Measurements from ENCODE around the gene FASLG.
A peak's percentile ranks its signal among the peaks of the same experiment; 100 is the strongest.

FASLG gene

DNA sequence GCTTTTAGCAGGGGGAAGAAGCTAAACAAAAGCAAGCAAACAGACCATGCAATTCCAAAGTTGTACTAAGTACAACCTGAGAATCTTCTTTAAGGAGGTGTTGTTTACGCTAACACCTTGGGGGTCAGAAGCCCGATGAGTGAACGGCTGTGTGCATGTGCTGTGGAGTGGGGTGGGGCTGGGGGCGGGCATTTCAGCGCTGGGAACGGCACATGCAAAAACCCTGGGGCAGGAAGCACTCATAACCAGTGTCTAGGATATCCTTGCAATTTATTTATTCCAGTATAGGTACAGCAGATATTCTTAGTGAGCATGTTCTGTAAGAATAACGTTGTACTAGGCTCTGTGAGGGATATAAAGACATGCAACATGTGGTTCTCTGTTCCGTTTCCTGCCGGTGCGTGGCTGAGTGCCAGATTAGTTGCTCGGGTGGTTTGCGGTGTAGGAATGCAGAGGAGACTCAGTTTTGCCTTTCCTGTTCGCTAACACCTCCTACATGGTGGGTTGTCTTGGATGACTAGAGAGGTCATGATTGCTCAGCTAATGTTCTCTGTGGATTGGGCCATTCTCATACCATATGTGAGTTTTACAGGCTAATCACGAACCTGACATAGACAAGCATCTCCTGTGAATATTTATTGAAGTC is 3.7 kb downstream of the FASLG start:
- H3K36me3 ChIP-seq (ENCODE audit: insufficient read depth, low read length) = no peaks in the 10 kb centered on the region
- peak overlapping the region; percentile 16; the same call in 1 of the 2 replicates for H3K9ac ChIP-seq (ENCODE audit: low read depth, low read length)
- peak overlapping the region; percentile 62 for H3K27ac ChIP-seq (ENCODE audit: low read length)
- TF ChIP-seq, protein P1, sequence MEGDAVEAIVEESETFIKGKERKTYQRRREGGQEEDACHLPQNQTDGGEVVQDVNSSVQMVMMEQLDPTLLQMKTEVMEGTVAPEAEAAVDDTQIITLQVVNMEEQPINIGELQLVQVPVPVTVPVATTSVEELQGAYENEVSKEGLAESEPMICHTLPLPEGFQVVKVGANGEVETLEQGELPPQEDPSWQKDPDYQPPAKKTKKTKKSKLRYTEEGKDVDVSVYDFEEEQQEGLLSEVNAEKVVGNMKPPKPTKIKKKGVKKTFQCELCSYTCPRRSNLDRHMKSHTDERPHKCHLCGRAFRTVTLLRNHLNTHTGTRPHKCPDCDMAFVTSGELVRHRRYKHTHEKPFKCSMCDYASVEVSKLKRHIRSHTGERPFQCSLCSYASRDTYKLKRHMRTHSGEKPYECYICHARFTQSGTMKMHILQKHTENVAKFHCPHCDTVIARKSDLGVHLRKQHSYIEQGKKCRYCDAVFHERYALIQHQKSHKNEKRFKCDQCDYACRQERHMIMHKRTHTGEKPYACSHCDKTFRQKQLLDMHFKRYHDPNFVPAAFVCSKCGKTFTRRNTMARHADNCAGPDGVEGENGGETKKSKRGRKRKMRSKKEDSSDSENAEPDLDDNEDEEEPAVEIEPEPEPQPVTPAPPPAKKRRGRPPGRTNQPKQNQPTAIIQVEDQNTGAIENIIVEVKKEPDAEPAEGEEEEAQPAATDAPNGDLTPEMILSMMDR (IDR thresholded peaks at IDR 0.05; ENCODE audit: borderline replicate concordance, extremely low read depth, low read length, poor library complexity, severe bottlenecking) = no peak
- TF ChIP-seq EZH2 (IDR thresholded peaks at IDR 0.05; ENCODE audit: borderline replicate concordance, low read depth, low read length, severe bottlenecking) = no peak
- DNase-seq (peak; percentile 91), ATAC-seq (ENCODE audit: insufficient read depth, low read depth) (peak; percentile 95)
- no peak overlapping the region; the same call in 1 of the 2 replicates for H2AFZ ChIP-seq (ENCODE audit: low read depth, low read length)
- H3K4me1 ChIP-seq (ENCODE audit: insufficient read depth, low read length) = peaks cover 28% of the 10 kb centered on the region
- no peaks in the 10 kb centered on the region for H3K9me3 ChIP-seq (ENCODE audit: insufficient read depth, low read length, severe bottlenecking)
- peak overlapping the region in 1 of 2 experiments; percentile 23; a peak in 2 of 4 replicates for H3K4me3 ChIP-seq (ENCODE audit: low read depth in 1 of 2, low read length in 2 of 2)
- no peaks in the 10 kb centered on the region for H3K27me3 ChIP-seq (ENCODE audit: insufficient read depth, low read length, poor library complexity)
- H3K4me2 ChIP-seq (ENCODE audit: insufficient read depth, low read length) = peak overlapping the region; percentile 60
- no peaks in the 10 kb centered on the region for H4K20me1 ChIP-seq (ENCODE audit: insufficient read depth, low read length)
- no peaks in the 10 kb centered on the region for H3K79me2 ChIP-seq (ENCODE audit: insufficient read depth, low read length)

DNA sequence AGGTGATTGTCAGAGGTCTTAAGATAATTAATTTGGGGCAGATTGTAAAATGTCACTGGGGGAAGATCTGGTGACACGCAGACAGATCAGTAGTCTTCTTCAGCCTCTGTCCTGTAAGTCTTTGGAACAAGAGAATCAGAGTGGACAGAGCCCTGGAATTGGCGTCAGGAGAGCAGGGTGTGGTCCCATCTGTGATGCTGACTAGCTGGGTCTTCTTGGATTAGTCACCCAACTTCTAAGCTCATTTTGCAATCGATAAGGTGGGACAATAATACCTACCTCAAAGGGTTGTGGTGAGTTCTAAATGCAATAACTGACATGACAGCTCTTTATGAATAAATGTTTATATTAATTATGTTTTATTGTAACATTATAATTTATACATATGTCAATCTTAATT is 4.8 kb downstream of the FASLG start:
- Histone ChIP-seq H2AFZ (ENCODE audit: low read depth, low read length) (no peak overlapping the region), H3K9me3 (ENCODE audit: insufficient read depth, low read length, severe bottlenecking) (no peaks in the 10 kb centered on the region), H3K36me3 (ENCODE audit: insufficient read depth, low read length) (no peaks in the 10 kb centered on the region), H3K9ac (ENCODE audit: low read depth, low read length) (no peak overlapping the region), H3K27me3 (ENCODE audit: insufficient read depth, low read length, poor library complexity) (no peaks in the 10 kb centered on the region), H3K79me2 (ENCODE audit: insufficient read depth, low read length) (no peaks in the 10 kb centered on the region), H4K20me1 (ENCODE audit: insufficient read depth, low read length) (no peaks in the 10 kb centered on the region), H3K4me2 (ENCODE audit: insufficient read depth, low read length) (no peak overlapping the region), H3K4me3 (ENCODE audit: low read depth in 1 of 2, low read length in 2 of 2) (no peak overlapping the region), H3K4me1 (ENCODE audit: insufficient read depth, low read length) (peaks cover 28% of the 10 kb centered on the region), H3K27ac (ENCODE audit: low read length) (no peak overlapping the region)
- DNase-seq = no peak
- no peak for ATAC-seq (ENCODE audit: insufficient read depth, low read depth)
- TF ChIP-seq, protein P1 (IDR thresholded peaks at IDR 0.05; ENCODE audit: borderline replicate concordance, extremely low read depth, low read length, poor library complexity, severe bottlenecking) = no peak
- TF ChIP-seq EZH2 (IDR thresholded peaks at IDR 0.05; ENCODE audit: borderline replicate concordance, low read depth, low read length, severe bottlenecking) = no peak

DNA sequence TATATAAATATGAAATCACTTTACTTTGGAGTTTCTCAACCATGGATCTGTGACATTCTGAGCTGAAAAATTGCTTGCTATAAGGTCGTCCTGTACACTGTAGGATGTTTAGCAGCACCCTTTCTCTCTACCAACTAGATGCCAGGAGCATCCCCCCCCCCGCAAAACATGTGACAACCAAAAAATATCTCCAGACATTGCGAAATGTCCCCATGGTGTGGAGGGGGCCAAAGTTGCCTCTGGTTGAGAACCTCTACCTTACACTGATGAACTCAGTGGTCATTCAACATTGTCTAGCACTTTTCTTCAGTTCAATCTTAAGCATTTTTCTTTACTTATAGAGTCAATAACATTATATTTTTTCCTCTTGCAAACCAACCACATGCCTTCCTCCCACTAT is 9.2 kb downstream of the FASLG start:
- ATAC-seq (ENCODE audit: insufficient read depth, low read depth) (no peak), DNase-seq (no peak)
- no peaks in the 10 kb centered on the region for H3K27me3 ChIP-seq (ENCODE audit: insufficient read depth, low read length, poor library complexity)
- H3K27ac ChIP-seq (ENCODE audit: low read length) = no peak overlapping the region
- H3K4me2 ChIP-seq (ENCODE audit: insufficient read depth, low read length) = no peak overlapping the region
- no peak overlapping the region for H3K9ac ChIP-seq (ENCODE audit: low read depth, low read length)
- no peak overlapping the region for H3K4me3 ChIP-seq (ENCODE audit: low read depth in 1 of 2, low read length in 2 of 2)
- no peaks in the 10 kb centered on the region for H3K9me3 ChIP-seq (ENCODE audit: insufficient read depth, low read length, severe bottlenecking)
- no peaks in the 10 kb centered on the region for H3K79me2 ChIP-seq (ENCODE audit: insufficient read depth, low read length)
- H3K4me1 ChIP-seq (ENCODE audit: insufficient read depth, low read length) = peaks cover 35% of the 10 kb centered on the region
- H2AFZ ChIP-seq (ENCODE audit: low read depth, low read length) = no peak overlapping the region
- TF ChIP-seq, protein P1 (IDR thresholded peaks at IDR 0.05; ENCODE audit: borderline replicate concordance, extremely low read depth, low read length, poor library complexity, severe bottlenecking) = no peak
- TF ChIP-seq EZH2 (IDR thresholded peaks at IDR 0.05; ENCODE audit: borderline replicate concordance, low read depth, low read length, severe bottlenecking) = no peak
- H4K20me1 ChIP-seq (ENCODE audit: insufficient read depth, low read length) = no peaks in the 10 kb centered on the region
- H3K36me3 ChIP-seq (ENCODE audit: insufficient read depth, low read length) = no peaks in the 10 kb centered on the region
